NK-92 treated with Interleukin-12 subunit alpha and Interleukin-12 subunit beta, amount 100 ng/mL, for 24 hours (cell line): ENCODE results near the gene CYB5R3.

ENCODE experiments used
- DNase-seq: peaks from one replicate; lab custom pipeline; 2025; lab: John Stamatoyannopoulos, UW

CYB5R3 gene

DNA sequence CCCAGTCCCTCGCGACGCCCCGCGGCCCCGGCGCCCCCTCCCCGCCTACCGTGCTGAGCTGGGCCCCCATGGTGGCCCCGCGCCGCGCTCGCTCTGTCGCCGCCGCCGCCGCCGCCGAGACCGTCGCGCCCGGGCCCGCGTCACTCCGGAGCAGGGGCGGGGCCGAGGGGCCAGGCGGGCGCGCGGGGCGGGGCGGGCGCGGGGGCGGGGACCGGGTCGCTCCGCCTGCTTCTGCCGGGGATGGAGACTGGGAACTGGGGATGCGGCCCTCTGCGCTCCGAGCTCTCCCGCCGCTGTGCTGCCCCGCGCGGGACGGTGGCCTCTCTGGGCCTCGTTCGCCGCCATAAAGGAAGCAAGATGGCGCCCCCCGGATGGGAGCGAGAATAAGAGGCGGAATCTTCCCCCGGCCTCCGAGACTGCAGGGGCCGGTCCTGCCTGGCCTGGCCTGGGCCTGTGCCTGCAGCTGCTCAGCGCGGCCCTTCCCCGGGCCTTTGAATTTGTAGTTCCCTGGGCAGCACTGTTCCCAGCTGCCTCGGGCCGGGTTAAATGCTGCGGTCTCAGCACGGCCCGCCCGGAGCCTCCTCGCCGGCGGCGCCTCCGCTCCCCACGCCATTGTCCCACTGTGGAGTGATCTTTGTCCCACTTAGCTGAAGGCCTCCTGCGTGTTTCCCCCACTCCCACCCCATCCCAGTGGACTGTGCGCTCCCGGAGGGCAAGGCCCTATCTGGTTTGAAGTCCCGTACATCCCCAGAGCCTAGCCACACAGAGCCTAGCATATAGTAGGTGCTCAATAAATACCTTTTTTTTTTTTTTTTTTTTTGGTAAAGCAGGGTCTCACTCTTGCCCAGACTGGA, at the start of gene CYB5R3:
CYB5R3 (minus strand) TSS at position 147 of the 854 bp plus-strand sequence; CDS start at position 70, 77 bp downstream.
- DNase-seq: peak; percentile 37

DNA sequence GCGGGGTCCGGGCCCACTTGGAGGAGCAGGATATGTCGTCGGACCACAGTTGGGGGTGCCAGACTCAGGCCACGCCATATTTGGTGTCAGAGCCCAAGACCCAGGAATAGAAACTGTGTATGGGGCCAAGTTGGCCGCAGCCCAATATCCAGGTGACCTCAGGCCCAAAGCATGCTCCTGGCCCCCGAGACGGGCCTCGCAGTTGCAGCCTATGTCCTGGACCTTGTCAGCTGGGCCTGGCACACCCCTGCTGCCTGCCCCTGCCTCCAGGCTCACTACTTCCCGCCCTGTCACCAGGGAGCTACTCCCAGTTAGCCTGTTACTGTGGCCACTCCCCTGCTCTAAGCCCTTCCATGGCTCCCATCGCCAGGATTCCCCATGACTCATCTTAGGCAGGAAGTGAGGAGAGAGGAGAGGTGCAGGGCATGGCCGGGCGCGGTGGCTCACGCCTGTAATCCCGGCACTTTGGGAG, 48.4 kb upstream of the CYB5R3 start:
- DNase-seq: no peak

DNA sequence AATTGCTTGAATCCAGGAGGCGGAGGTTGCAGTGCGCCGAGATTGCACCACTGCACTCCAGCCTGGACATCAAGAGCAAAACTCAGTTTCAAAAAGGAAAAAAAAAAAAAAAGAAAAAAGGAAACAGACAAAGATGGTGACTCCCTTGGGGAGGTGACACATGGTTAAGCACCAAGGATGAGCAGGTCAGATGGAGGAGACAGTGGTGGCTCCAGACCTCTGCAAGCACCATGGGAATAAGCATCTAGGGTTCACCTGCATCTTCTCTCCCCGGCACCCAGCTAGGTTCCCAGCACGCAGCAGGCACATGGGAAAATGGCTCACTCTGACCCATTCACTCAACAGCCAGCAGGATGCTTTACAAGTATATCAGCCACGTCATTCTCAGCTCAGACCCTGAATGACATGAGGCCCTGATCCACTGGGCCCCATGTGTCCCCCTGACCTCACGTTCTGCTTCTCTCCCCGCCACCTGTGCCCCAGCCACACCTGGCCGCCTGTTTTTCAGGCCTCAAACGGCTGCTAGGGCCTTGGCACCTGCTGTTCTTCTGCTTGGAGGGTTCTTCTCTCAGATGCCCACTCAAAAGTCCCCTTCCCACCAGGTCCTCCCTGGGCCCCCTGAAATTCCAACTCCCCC, 47.3 kb upstream of the CYB5R3 start:
- DNase-seq: no peak

DNA sequence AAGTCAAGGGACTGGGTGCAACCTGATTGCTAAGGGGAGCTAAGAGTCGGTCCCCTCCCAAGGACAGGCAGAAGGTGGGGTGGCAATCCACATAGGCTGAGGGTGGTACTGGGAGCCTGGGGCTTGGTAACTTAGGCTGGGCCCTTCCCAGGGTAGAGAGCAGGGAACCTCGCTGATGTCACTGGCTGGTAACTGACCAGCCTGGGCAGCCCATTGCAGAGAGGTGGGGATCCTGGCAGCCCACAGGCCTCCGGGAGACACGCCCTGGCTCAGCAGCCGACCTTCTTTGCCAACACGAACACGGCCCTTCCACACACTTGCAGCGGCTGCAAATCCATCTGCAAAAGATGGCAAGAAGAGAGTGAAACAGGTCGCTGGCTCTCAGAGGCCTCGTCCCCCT, 46.1 kb upstream of the CYB5R3 start:
- no peak for DNase-seq

DNA sequence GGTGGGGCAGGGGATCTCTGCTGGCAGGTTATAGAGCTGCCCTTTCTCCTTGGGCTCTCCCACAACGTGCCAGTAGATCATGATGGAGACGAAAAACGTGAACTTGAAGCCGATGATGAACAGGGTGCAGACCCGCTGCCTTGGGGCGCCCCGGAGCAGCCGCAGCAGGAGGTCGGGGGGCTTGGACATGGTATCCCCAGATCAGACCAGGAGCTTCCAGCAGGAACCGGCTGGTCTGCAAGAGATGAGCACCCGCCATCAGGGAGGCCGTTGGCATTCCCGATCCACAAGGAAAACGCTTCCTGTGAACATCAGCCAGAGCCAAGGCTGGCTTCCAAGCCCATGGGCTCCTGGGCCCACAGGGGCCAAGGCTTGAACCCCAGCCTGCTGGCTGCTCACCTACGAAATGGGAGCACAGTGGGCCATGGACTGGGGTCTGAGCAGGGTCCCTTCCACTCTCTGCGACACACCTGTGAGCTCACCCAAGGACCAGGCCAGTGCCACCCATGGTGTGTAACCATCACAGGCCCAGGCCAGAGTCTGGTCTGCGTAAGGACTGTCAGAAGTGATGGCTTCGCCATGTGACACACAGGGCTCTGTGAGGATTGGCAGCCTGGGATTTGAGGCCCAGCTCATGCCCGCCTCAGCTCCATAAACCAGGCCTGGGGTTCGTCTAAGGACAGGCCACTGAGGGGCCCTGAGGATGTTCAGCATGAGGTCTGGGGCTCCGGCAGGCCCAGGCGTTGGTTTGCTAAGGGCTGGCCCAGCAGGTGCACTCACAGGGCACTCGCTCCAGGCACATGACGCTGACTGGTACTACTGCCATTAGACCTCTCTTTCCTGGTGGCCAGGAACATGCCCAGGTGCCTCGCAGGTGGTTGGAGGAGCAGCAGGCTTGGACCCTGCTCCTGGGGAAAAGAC, 44.8 kb upstream of the CYB5R3 start:
- DNase-seq: no peak

DNA sequence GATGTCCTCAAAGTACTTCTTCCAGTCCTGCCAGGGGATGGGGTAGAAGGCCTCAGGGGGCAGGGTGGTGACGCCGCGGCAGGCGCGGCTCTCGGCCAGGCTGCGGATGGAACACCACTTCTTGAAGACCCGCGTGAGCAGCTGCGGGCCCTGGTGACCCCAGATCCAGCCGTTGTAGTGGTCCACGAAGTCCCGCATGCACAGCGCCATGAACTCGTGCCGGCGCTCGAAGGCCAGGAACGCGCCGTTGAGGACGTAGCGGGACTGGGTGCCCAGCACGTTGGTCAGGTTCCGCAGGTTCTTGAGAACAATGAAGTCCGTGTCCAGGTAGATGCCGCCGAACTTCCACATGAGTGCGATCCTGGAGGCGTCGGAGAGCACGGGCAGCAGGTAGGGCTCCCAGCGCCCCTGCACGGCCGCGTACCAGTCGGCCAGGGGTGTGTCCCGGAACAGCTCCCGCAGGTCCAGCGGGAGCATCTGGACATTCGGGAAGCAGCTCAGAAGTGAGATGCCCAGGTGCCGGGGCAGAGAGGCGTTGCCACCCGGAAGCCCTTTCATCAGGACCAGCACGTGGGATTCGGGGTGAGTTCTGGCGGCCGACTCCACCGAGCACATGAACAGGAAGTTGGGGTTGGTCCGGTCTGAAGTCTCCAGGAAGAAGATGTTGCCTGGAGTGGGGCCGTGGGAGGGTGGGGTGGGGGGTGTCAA, 44.0 kb upstream of the CYB5R3 start:
- DNase-seq: no peak

DNA sequence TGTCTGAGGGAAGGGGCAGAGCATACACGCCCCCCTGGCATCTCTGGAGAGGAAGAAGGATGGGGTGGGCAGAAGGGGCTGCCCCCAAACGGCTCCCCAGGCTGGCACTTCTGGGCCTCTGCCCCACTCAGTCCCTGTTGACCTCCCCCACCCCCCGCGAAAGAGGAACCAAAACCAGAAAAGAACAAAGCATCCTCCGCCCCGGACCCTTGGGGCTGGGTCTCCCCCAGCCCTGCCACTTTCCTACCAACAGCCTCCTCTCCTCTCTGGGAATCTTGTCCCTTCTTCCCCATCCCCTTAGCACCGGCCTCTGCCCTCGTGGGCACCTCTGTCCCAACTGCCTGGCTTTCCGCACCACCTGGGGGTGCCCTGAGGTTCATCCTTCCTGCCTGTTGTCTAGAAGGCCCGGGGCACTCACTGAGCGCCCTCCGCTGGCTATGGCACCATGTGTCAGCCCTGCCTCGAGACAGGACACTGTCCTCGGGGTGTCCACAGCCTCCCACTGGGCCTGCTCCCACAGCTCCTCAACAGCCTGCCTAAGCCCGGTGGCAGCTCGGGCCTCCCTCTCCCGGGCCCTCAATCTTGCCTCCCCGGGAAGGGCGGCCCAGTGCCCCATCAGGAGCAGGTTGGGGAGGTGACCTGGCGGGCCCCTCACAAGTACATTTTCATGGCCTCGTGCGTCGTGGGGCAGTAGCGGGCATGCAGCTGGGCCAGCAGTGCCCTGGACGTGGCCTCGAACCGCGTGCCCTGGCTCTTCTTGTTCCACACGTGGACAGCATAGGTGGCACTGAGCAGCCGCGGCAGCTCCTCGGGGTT, 43.3 kb upstream of the CYB5R3 start:
- DNase-seq: no peak

DNA sequence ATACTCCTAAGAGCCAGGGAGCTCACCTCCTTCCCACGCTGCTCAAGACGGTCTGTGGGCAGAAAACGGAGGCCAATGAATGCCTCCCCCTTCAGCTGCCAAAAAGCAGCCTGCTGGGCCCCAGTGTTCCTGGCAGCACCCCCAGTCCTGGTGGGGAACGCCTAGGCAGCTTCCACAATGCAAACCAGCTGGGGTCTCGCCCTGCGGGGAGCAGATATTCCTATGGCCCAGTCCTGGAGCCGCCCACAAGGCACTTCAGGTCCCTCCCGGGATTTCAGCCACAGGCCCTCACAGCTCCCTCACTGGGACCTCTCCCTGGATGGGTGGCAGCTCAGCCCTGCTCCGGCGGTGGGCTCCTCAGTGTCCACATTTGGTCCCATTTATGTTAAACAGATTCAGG, 42.2 kb upstream of the CYB5R3 start:
- no peak for DNase-seq

DNA sequence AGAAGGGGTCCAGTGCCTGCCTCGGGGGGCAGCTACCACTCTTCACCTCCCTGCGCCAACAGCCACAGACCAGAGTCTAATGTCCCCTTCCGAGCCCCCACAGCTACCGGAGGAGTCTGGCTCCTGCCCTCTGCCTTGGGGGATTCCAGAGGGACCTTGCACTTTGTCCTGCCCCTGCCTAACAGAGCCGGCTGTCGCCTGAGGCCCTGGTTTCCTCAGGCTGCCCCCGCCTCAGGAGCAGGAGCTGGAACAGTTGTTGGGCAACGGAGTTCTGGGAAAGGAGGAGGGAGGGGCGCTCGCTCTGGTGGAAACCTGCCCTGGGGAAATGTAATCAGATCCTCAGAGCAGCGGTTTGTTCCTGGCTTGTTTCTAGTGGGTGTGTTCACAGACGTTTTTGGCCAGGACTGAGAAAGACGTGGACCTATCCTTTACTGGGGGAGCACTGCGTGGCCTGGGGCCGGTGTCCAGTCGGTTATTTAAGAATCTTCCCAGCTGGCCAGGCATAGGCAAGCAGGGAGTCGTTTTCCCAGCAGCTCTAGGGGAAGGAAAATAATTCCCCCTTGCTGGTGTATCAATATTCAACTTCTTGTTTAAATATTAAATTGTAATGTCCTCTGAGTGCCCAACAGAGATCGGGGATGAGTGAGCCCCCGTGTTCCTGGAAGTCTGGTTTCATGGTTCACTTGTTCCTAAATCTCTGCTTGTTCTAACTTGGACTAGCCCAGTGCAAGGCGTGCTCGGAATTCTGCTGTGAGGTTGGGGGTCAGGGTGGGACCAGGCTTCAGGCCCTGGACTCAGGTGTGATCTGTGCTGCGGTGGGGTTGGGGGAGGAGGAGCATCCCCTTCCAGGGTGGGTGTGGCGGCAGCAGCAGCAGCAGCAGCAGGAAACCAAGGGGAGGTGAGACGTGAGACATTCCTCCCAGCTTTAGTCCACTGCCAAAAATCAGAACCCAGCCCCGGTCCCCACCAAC, 39.3 kb upstream of the CYB5R3 start:
- DNase-seq: no peak

DNA sequence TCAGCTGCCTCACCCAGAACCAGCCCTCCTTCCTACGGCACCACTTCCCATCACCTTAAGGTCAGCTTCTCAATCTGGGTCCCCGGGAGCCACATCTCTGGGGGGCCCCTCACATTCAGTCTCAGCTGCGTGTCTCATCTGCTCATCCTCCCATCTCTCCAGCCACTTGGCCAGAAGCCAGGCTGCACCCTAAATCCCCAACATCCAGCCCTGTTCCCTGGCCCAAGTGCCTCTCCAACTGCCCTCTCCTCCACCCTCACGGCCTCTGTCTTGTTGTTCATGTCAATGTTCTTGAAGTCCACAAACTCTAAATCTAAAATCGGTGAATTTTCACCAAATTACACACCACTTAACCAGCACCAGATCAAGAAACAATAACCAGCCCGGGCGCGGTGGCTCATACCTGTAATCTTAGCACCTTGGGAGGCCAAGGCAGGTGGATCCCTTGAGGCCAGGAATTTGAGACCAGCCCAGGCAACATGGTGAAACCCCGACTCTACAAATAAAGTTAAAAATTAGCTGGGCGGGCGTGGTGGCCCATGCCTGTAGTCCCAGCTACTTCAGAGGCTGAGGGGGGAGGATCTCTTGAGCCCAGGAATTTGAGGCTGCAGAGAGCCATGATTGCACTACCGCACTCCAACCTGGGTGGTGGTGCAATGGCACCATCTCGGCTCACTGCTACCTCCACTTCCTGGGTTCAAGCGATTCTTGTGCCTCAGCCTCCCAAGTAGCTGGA, 37.7 kb upstream of the CYB5R3 start:
- DNase-seq: no peak

DNA sequence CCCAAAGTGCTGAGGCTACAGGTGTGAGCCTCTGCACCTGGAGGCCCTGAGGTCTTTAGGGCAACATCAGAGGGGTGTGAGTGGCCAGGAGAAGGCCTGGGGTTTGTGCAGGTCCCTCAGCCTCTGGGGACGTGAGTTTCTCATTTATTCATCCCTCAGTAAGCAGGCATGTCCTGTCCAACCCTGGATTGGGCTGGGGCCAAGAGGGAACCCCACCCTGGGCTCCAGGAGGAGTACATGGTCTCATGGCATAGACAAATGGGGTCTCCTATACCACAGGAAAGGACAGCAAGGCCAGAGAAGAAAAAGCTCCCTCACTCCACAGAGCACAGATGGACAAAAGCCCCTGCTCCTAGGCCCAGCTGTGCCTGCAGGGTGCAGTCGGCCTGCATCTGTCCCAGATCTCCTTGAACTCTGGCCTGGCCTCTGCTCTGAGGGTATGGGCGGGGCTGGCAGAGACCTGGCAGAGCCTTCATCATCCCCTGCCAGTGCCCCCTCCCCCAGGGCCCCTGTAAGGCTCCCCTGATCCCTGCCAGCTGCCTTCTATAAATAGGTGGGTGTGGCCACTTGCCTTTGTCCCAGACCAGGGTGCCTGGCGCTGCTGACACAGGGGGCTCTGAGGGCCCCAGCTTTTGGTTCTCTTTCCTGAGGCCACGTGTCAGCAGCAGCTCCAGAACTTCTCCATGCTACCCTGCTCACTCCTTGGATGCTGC, 36.9 kb upstream of the CYB5R3 start:
- DNase-seq: no peak

DNA sequence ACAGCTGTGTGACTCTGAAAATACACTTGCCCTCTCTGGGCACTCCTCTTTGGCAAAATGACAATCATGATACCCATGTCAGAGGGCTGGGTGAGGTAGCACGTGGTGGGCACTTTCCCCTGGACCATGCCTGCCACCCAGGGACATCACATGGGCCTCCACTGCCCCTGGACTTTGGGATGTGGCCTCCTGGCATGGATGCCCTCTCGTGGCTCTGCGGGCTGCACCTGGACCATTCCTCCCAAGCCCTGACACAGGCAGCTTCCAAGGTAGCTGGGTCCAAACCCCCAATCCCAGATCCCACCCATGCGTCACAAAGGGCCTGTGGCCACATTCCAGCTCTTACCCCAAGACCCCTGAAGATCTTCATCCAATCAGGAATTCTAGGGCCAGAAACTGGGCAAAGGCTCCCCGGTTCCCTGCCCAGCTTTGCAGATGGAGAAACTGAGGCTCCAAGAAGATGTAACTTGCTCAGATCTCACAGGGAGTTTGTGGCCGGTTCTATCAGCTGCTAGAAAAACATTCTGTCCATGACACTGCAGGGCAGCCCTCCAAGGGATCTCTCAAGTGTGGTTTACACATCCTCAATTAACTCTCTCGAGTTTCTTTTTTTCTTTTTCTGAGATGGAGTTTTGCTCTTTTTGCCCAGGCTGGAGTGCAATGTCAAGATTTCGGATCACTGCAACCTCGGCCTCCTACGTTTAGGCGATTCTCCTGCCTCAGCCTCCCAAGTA, 35.4 kb upstream of the CYB5R3 start:
- DNase-seq: no peak

DNA sequence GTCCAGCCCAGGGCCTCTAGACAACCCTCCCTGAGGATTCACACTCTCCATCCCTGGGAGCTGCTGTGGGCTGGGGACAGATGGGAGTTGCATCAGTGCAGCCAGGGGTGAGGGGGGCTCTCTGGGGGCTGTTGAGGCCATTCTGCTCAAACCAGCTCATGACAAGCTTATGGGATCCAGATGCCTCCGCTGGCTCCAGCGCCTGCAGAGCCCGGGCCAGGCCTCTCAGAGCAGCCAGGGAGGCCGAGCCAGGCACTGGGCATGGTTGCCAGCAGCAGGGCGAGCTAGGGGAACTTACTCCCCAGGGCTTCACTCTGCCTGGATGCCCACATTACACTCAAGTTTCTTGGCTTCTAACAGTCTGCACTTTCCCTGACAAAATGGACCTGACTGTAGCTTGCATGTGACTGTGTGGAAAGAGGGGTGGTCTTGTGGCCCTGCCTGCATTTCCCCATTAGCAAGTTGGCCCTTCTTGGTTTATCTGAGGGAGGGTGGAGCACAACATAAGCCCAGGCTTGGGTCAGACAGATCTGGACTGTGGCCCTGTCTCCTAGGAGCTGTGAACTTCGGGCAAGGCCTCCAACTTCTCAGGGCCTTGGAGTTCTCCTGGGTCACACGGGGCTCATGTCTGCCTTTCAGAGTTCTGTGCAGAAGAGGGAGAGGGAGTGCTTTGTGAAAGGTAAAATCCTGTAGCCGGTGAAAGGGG, 34.5 kb upstream of the CYB5R3 start:
- DNase-seq: no peak

DNA sequence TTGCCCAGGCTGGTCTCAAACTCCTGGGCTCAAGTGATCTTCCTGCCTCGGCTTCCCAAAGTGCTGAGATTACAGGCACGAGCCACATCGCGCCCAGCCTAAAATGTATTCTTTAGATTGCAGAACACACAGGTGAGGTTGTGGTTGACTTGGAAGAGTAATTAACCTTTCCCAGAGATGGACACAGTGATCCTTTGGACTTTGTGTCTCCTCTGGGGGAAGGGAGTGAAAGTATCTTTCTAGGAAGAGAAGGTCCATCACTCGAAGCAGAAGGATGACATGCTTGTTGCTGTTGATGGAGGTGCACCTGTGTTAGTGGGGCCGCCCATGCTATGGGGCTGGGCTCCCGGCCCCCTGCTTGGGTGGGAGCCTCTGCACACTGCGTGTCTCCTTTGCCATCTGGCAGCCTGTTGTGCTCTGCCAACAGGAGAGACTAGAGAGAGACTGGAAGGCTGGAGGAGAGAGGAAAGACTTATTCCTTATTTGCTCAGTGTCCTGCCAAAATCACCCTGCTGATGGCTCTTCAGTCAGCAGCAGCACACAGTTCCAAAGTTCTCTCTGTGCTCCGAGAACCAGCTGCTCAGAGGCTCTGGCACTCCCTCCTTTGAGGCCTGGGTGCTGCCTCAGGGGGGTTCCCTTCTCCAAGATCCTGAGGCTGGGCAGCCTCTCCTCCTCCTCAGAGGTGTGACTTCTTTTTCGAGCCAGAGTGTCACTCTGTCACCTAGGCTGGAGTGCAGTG, 33.1 kb upstream of the CYB5R3 start:
- DNase-seq: no peak

DNA sequence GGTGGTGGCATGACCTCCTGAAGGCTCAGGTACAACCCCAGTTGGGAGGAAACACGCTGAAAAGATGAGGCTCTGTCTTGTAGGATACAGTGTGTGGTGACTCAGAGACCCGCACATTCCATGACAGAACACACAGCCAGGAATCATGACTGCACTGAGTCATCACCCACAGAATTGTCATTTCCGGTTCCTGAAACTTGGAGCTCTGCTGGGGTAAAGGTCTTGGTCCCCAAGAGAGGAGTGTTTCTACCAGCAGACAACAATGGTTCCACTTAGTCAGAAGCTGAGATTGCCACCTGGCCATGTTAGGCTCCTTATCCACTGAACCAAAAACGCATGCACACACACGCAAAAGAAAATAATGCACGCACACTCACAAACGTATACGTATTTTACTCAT, 31.5 kb upstream of the CYB5R3 start:
- no peak for DNase-seq

DNA sequence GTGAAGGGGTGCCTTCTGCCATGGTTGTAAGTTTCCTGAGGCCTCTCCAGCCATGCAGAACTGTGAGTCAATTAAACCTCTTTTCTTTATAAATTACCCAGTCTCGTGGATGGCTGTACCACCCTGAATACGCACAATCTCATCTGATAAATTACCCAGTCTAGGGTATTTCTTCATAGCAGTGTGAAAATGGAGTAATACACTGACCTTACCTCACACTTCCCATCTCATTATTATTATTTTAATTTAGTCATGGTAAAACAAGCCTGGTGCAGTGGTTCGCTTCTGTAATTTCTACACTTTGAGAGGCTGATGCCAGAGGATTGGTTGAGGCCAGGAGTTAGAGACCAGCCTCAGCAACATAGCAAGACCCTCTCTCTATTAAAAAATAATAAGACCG, 30.5 kb upstream of the CYB5R3 start:
- DNase-seq: no peak
